HEK293T (cell line): Measurements from ENCODE around the gene OR2Y1.

Experiments used
- ARNT ChIP-seq: fragments of 450-650 bp; IDR thresholded peaks from 2 replicates; pipeline ENCODE4 v1.6.1; 2017; ENCODE audit warnings: mild to moderate bottlenecking
- BHLHE40 ChIP-seq: fragments of 450-650 bp; IDR thresholded peaks from 2 replicates; pipeline ENCODE4 v1.6.1; 2016; ENCODE audit warnings: mild to moderate bottlenecking, moderate library complexity, borderline replicate concordance
- CTBP1 ChIP-seq: fragments of 450-650 bp; IDR thresholded peaks from 2 replicates; pipeline ENCODE4 v1.6.1; 2016; ENCODE audit warnings: borderline replicate concordance
- ELF4 ChIP-seq: fragments of 450-650 bp; IDR thresholded peaks from 2 replicates; pipeline ENCODE4 v1.6.1; 2017; ENCODE audit warnings: antibody characterized with exemption
- FOXK2 ChIP-seq: fragments of 450-650 bp; IDR thresholded peaks from 2 replicates; pipeline ENCODE4 v1.6.1; 2016; ENCODE audit warnings: mild to moderate bottlenecking
- FOXM1 ChIP-seq: fragments of 450-650 bp; IDR thresholded peaks from 2 replicates; pipeline ENCODE4 v1.6.1; 2017; ENCODE audit warnings: mild to moderate bottlenecking, borderline replicate concordance
- NFRKB ChIP-seq: fragments of 450-650 bp; IDR thresholded peaks from 2 replicates; pipeline ENCODE4 v1.6.1; 2016; ENCODE audit warnings: mild to moderate bottlenecking, moderate library complexity
- PKNOX1 ChIP-seq: fragments of 450-650 bp; IDR thresholded peaks from 2 replicates; pipeline ENCODE4 v1.6.1; 2016
- SP1 ChIP-seq: fragments of 450-650 bp; IDR thresholded peaks from 2 replicates; pipeline ENCODE4 v1.6.1; 2017
- SUZ12 ChIP-seq: fragments of 450-650 bp; IDR thresholded peaks from 2 replicates; pipeline ENCODE4 v1.6.1; 2016; ENCODE audit warnings: mild to moderate bottlenecking
- TARDBP ChIP-seq: fragments of 450-650 bp; IDR thresholded peaks from 2 replicates; pipeline ENCODE4 v1.6.1; 2016
- ZNF384 ChIP-seq: fragments of 450-650 bp; IDR thresholded peaks from 2 replicates; pipeline ENCODE4 v1.6.1; 2016

GRCh38 chr5:180786531-180787398 is 46.9 kb upstream of the OR2Y1 start:
- TF ChIP-seq SUZ12, result no peak
- no peak for TF ChIP-seq BHLHE40
- TF ChIP-seq SP1, result no peak
- no peak for TF ChIP-seq CTBP1
- no peak for TF ChIP-seq ZNF384
- no peak for TF ChIP-seq ELF4
- TF ChIP-seq NFRKB, result no peak
- no peak for TF ChIP-seq PKNOX1
- TF ChIP-seq FOXK2, result no peak
- TF ChIP-seq TARDBP, result no peak
- no peak for TF ChIP-seq FOXM1
- no peak for TF ChIP-seq ARNT
